HEK293 (cell line): ENCODE results near the gene C14orf93.

Experiments
- CTCF ChIA-PET: fragments of 350-600 bp; formaldehyde crosslinking; extraction: SDS; loops from one replicate; lab custom pipeline; 2021; ENCODE audit warnings: antibody characterized with exemption; lab: Yijun Ruan, JAX
- POLR2A ChIA-PET: fragments of 300-600 bp; formaldehyde crosslinking; extraction: SDS; loops from one replicate; lab custom pipeline; 2020; ENCODE audit warnings: antibody characterized with exemption, inconsistent platforms; lab: Yijun Ruan, JAX
- H3K27ac ChIP-seq: fragments of 200-500 bp; sonication (Bioruptor generic); 2 replicates; pipeline ENCODE4 v1.5.1; 2014; ENCODE audit warnings: low read depth, low read length, control low read depth, inconsistent platforms; ENCODE audit errors: extremely low read depth
- H3K36me3 ChIP-seq, 2 experiments: fragments of 200-500 bp in 1 of 2; sonication (Bioruptor generic) in 1 of 2; 1 replicate in 1 of 2; 2 replicates in 1 of 2; pipeline ENCODE4 v1.5.1; 2014 to 2017; ENCODE audit warnings: inconsistent platforms in 2 of 2, low read length in 2 of 2; ENCODE audit not compliant: control insufficient read depth in 2 of 2, insufficient read depth in 1 of 2
- H3K4me1 ChIP-seq: fragments of 200-500 bp; sonication (Bioruptor generic); 2 replicates; pipeline ENCODE4 v1.5.1; 2014; ENCODE audit warnings: mild to moderate bottlenecking, low read length, inconsistent platforms; ENCODE audit not compliant: control insufficient read depth, insufficient read depth
- H3K4me3 ChIP-seq: 2 replicates; pipeline ENCODE4 v1.5.1; 2011; ENCODE audit warnings: low read depth, mild to moderate bottlenecking, control low read depth, low read length, moderate library complexity
- H3K9me3 ChIP-seq: fragments of 200-500 bp; sonication (Bioruptor generic); 2 replicates; pipeline ENCODE4 v1.5.1; 2014; ENCODE audit warnings: low read depth, low read length, inconsistent platforms; ENCODE audit not compliant: control insufficient read depth, insufficient read depth
- MEIS1 ChIP-seq: sonication (generic); formaldehyde crosslinking; IDR thresholded peaks from 2 replicates; pipeline ENCODE4 v1.8.1; 2022; ENCODE audit warnings: missing genetic modification reagents, mild to moderate bottlenecking, borderline replicate concordance
- SALL2 ChIP-seq: fragments of 450-650 bp; formaldehyde crosslinking; IDR thresholded peaks from 2 replicates; pipeline ENCODE4 v1.5.0; 2017; ENCODE audit warnings: missing biosample characterization, mild to moderate bottlenecking, missing genetic modification characterization, borderline replicate concordance
- SCRT1 ChIP-seq: fragments of 450-650 bp; formaldehyde crosslinking; IDR thresholded peaks from 2 replicates; pipeline ENCODE4 v1.5.1; 2016; ENCODE audit warnings: missing biosample characterization, missing genetic modification characterization, borderline replicate concordance
- ZBTB1 ChIP-seq: fragments of 450-650 bp; formaldehyde crosslinking; IDR thresholded peaks from 2 replicates; pipeline ENCODE4 v1.5.1; 2016; ENCODE audit warnings: missing biosample characterization, missing genetic modification characterization
- ZBTB17 ChIP-seq: fragments of 450-650 bp; formaldehyde crosslinking; IDR thresholded peaks from 2 replicates; pipeline ENCODE4 v1.5.1; 2016; ENCODE audit warnings: missing biosample characterization, missing genetic modification characterization
- ZBTB48 ChIP-seq: fragments of 450-650 bp; formaldehyde crosslinking; IDR thresholded peaks from 2 replicates; pipeline ENCODE4 v1.5.1; 2016; ENCODE audit warnings: missing biosample characterization, missing genetic modification characterization
- ZFHX2 ChIP-seq: fragments of 450-650 bp; formaldehyde crosslinking; conservative IDR thresholded peaks from 2 replicates; pipeline ENCODE4 v1.5.1; 2016; ENCODE audit warnings: missing biosample characterization, missing genetic modification characterization
- ZNF302 ChIP-seq: fragments of 450-650 bp; formaldehyde crosslinking; IDR thresholded peaks from 2 replicates; pipeline ENCODE4 v1.5.1; 2016; ENCODE audit warnings: missing biosample characterization, missing genetic modification characterization, low read depth
- ZNF530 ChIP-seq: fragments of 450-650 bp; formaldehyde crosslinking; IDR thresholded peaks from 2 replicates; pipeline ENCODE4 v1.5.1; 2016; ENCODE audit warnings: low read depth, missing biosample characterization, missing genetic modification characterization
- ZNF626 ChIP-seq: fragments of 450-650 bp; sonication (Bioruptor Pico); formaldehyde crosslinking; IDR thresholded peaks from 2 replicates; pipeline ENCODE4 v1.5.1; 2018; ENCODE audit warnings: missing biosample characterization, missing genetic modification characterization, inconsistent platforms
- ZNF707 ChIP-seq: fragments of 450-650 bp; formaldehyde crosslinking; IDR thresholded peaks from 2 replicates; pipeline ENCODE4 v1.5.1; 2016; ENCODE audit warnings: missing biosample characterization, missing genetic modification characterization
- ZNF768 ChIP-seq: fragments of 450-650 bp; formaldehyde crosslinking; IDR thresholded peaks from 2 replicates; pipeline ENCODE4 v1.5.1; 2018; ENCODE audit warnings: missing biosample characterization, mild to moderate bottlenecking, missing genetic modification characterization
- ZNF776 ChIP-seq: fragments of 450-650 bp; formaldehyde crosslinking; IDR thresholded peaks from 2 replicates; pipeline ENCODE4 v1.5.0; 2017; ENCODE audit warnings: missing biosample characterization, missing genetic modification characterization, borderline replicate concordance
- ZNF777 ChIP-seq: fragments of 450-650 bp; formaldehyde crosslinking; IDR thresholded peaks from 2 replicates; pipeline ENCODE4 v1.5.1; 2017; ENCODE audit warnings: missing biosample characterization, missing genetic modification characterization, borderline replicate concordance
- TF ChIP-seq, protein P1 (sequence below): fragments of 450-650 bp; formaldehyde crosslinking; IDR thresholded peaks from 2 replicates; pipeline ENCODE4 v1.5.1; 2016; ENCODE audit warnings: missing biosample characterization, missing genetic modification characterization
- TF ChIP-seq, protein P2 (sequence below): fragments of 450-650 bp; formaldehyde crosslinking; IDR thresholded peaks from 2 replicates; pipeline ENCODE4 v1.5.0; 2017; ENCODE audit warnings: missing biosample characterization, missing genetic modification characterization, borderline replicate concordance
- TF ChIP-seq, protein P3 (sequence below): fragments of 450-650 bp; formaldehyde crosslinking; IDR thresholded peaks from 2 replicates; pipeline ENCODE4 v1.5.1; 2016; ENCODE audit warnings: missing biosample characterization, missing genetic modification characterization
- TF ChIP-seq, protein P4 (sequence below): IDR thresholded peaks from 2 replicates; pipeline ENCODE4 v1.6.1; 2011; ENCODE audit warnings: mild to moderate bottlenecking, low read depth, low read length, borderline replicate concordance
- TF ChIP-seq, protein P5 (sequence below): fragments of 450-650 bp; formaldehyde crosslinking; IDR thresholded peaks from 2 replicates; pipeline ENCODE4 v1.5.1; 2016; ENCODE audit warnings: missing biosample characterization, missing genetic modification characterization

C14orf93 gene

DNA sequence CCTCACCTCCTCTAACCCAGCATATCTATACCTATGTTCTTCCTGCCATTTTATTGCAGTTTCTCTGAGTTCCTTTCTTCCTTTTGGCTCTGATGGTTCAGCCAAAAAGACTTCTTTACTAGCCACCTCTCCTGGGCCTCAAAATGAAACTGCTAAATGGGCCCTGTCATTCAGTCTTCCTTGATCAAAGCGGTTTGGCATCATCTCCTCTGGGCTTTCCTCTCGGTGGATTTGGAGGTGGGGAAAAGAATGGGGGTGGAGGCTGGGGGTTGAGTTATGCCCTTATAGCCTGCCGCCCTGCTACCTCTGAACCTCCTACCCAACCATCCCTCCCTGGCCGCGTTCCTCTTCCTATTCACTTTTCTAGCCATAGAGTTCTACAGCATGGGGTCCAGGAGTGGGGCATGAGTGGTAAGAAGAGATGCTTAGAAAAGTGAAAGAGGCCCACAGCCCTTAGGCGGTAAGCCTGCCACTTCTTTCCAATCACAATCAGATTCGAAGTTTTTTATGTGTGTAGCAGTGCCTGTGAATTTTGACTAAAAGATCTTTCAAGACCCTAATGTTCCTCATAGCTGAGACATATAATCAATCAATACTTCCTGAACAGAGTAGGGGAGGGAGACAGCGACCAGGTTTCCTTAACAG is 30.1 kb downstream of the C14orf93 start:
- Histone ChIP-seq H3K36me3 (peaks cover 0 to 14% of the 10 kb centered on the region in 2 experiments; a peak in 2 of 3 replicates), H3K27ac (no peak overlapping the region), H3K9me3 (no peaks in the 10 kb centered on the region), H3K4me1 (peaks cover 33% of the 10 kb centered on the region), H3K4me3 (peak overlapping the region; percentile 77)
- TF ChIP-seq ZNF530 (tag by site-specific recombination) (no peak), ZNF777 (tag by site-specific recombination) (no peak), ZFHX2 (tag by site-specific recombination) (peak; percentile 31)
- CTCF ChIA-PET = interaction anchor here (17.9 kb wide), 1 partner anchor 76 kb away, joined by 469 read pairs; the partner anchor contains the start of gene CDH24
- POLR2A ChIA-PET = interaction anchor here (1.1 to 3.7 kb wide), 3 partner anchors 23 to 82 kb away, joined by 3 to 26 read pairs (median 20); partner anchors contain the start of genes HAUS4 and PRMT5

DNA sequence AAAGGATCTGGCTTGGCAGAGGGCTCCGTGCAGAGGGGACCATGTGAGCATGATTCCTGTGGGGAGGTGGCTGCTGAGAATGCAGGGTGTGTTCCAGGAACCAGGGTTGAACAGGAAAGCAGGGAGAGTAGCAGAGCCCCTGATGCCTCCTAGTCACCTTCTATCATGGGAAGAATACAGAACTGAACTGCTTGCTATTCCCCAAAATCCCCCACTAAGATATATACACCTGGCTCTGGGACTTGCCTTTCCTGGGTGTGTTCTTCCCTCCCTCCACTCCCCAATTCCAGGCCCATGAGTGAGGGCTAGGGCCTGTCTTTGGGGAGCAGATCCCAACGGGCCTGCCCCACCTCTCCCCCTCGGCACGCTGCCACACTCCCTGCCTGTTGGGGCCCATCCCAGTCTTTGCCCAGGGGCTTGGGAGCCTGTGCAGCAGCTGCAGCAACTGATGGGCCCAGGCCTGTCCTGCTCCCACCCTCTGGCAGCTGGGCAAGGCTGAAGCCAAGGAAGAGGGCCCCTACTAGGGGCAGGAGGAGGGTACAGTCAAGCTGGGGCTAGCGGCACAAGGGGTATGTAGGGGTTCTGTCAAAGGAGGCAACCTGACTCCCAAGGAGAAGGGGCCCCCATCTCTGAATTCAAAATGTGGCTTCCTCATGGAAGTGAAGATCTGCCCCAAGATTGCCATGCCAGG is 30.8 kb downstream of the C14orf93 start:
- Histone ChIP-seq H3K4me3 (no peak overlapping the region), H3K36me3 (peaks cover 0 to 21% of the 10 kb centered on the region in 2 experiments; a peak in 2 of 3 replicates), H3K9me3 (no peaks in the 10 kb centered on the region), H3K27ac (no peak overlapping the region; the same call in 1 of the 2 replicates), H3K4me1 (peaks cover 33% of the 10 kb centered on the region)
- CTCF ChIA-PET = interaction anchor here (0.6 to 1.7 kb wide), 5 partner anchors 12 to 679 kb away, joined by 3 to 4 read pairs (median 3); no protein-coding TSS in a partner anchor
- POLR2A ChIA-PET = interaction anchor here (1.6 to 2.6 kb wide), 3 partner anchors 23 to 83 kb away, joined by 6 to 26 read pairs (median 8); partner anchors contain the start of gene HAUS4
- TF ChIP-seq ZNF302 (tag by site-specific recombination) (no peak), ZNF626 (no peak), ZNF530 (tag by site-specific recombination) (no peak), ZBTB17 (tag by site-specific recombination) (peak; percentile 56; the same call in 1 of the 2 replicates), SCRT1 (tag by site-specific recombination) (no peak), SALL2 (tag by site-specific recombination) (no peak), MEIS1 (CRISPR knock-in tag) (no peak), ZNF768 (tag by site-specific recombination) (no peak), ZBTB48 (peak; percentile 38; the same call in 1 of the 2 replicates), ZNF776 (tag by site-specific recombination) (no peak), ZNF707 (tag by site-specific recombination) (no peak), ZBTB1 (tag by site-specific recombination) (no peak)
- TF ChIP-seq, protein P1, sequence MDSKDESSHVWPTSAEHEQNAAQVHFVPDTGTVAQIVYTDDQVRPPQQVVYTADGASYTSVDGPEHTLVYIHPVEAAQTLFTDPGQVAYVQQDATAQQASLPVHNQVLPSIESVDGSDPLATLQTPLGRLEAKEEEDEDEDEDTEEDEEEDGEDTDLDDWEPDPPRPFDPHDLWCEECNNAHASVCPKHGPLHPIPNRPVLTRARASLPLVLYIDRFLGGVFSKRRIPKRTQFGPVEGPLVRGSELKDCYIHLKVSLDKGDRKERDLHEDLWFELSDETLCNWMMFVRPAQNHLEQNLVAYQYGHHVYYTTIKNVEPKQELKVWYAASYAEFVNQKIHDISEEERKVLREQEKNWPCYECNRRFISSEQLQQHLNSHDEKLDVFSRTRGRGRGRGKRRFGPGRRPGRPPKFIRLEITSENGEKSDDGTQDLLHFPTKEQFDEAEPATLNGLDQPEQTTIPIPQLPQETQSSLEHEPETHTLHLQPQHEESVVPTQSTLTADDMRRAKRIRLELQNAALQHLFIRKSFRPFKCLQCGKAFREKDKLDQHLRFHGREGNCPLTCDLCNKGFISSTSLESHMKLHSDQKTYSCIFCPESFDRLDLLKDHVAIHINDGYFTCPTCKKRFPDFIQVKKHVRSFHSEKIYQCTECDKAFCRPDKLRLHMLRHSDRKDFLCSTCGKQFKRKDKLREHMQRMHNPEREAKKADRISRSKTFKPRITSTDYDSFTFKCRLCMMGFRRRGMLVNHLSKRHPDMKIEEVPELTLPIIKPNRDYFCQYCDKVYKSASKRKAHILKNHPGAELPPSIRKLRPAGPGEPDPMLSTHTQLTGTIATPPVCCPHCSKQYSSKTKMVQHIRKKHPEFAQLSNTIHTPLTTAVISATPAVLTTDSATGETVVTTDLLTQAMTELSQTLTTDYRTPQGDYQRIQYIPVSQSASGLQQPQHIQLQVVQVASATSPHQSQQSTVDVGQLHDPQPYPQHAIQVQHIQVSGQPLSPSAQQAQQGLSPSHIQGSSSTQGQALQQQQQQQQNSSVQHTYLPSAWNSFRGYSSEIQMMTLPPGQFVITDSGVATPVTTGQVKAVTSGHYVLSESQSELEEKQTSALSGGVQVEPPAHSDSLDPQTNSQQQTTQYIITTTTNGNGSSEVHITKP (tag by site-specific recombination) = peak; percentile 71
- TF ChIP-seq, protein P2, sequence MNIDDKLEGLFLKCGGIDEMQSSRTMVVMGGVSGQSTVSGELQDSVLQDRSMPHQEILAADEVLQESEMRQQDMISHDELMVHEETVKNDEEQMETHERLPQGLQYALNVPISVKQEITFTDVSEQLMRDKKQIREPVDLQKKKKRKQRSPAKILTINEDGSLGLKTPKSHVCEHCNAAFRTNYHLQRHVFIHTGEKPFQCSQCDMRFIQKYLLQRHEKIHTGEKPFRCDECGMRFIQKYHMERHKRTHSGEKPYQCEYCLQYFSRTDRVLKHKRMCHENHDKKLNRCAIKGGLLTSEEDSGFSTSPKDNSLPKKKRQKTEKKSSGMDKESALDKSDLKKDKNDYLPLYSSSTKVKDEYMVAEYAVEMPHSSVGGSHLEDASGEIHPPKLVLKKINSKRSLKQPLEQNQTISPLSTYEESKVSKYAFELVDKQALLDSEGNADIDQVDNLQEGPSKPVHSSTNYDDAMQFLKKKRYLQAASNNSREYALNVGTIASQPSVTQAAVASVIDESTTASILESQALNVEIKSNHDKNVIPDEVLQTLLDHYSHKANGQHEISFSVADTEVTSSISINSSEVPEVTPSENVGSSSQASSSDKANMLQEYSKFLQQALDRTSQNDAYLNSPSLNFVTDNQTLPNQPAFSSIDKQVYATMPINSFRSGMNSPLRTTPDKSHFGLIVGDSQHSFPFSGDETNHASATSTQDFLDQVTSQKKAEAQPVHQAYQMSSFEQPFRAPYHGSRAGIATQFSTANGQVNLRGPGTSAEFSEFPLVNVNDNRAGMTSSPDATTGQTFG (tag by site-specific recombination) = no peak
- TF ChIP-seq, protein P3, sequence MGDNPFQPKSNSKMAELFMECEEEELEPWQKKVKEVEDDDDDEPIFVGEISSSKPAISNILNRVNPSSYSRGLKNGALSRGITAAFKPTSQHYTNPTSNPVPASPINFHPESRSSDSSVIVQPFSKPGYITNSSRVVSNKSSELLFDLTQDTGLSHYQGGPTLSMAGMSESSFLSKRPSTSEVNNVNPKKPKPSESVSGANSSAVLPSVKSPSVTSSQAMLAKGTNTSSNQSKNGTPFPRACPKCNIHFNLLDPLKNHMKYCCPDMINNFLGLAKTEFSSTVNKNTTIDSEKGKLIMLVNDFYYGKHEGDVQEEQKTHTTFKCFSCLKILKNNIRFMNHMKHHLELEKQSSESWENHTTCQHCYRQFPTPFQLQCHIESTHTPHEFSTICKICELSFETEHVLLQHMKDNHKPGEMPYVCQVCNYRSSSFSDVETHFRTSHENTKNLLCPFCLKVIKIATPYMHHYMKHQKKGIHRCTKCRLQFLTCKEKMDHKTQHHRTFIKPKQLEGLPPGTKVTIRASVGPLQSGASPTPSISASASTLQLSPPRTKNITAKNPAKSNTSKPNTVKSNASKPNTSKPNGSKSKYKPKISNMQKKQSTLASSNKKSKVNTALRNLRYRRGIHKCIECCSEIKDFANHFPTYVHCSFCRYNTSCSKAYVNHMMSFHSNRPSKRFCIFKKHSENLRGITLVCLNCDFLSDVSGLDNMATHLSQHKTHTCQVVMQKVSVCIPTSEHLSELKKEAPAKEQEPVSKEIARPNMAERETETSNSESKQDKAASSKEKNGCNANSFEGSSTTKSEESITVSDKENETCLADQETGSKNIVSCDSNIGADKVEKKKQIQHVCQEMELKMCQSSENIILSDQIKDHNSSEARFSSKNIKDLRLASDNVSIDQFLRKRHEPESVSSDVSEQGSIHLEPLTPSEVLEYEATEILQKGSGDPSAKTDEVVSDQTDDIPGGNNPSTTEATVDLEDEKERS = no peak
- TF ChIP-seq, protein P4, sequence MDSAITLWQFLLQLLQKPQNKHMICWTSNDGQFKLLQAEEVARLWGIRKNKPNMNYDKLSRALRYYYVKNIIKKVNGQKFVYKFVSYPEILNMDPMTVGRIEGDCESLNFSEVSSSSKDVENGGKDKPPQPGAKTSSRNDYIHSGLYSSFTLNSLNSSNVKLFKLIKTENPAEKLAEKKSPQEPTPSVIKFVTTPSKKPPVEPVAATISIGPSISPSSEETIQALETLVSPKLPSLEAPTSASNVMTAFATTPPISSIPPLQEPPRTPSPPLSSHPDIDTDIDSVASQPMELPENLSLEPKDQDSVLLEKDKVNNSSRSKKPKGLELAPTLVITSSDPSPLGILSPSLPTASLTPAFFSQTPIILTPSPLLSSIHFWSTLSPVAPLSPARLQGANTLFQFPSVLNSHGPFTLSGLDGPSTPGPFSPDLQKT = no peak
- TF ChIP-seq, protein P5, sequence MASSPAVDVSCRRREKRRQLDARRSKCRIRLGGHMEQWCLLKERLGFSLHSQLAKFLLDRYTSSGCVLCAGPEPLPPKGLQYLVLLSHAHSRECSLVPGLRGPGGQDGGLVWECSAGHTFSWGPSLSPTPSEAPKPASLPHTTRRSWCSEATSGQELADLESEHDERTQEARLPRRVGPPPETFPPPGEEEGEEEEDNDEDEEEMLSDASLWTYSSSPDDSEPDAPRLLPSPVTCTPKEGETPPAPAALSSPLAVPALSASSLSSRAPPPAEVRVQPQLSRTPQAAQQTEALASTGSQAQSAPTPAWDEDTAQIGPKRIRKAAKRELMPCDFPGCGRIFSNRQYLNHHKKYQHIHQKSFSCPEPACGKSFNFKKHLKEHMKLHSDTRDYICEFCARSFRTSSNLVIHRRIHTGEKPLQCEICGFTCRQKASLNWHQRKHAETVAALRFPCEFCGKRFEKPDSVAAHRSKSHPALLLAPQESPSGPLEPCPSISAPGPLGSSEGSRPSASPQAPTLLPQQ (tag by site-specific recombination) = peak; percentile 75
